Measurements from ENCODE around the gene EP400. TPM values are rescaled to one million over a fixed set of nuclear protein-coding genes. Genes with fewer than 3 reads are reported as not detected.

EP400 gene
- total RNA-seq, 1 donor from 2014 or later = 51.3 TPM

- peak; percentile 60 for DNase-seq (ENCODE audit: extremely low spot score, unreplicated experiment)
- peaks cover 17% of the 10 kb centered on the region for H3K4me1 Mint-ChIP-seq (ENCODE audit: unreplicated experiment)
- no peaks in the 10 kb centered on the region for H3K27me3 Mint-ChIP-seq (ENCODE audit: unreplicated experiment)
- no peak overlapping the region for H3K4me3 Mint-ChIP-seq (ENCODE audit: unreplicated experiment)
- no peak for TF ChIP-seq CTCF (IDR thresholded peaks at IDR 0.05)
- H3K36me3 Mint-ChIP-seq (ENCODE audit: unreplicated experiment) = peaks cover 16% of the 10 kb centered on the region
- no peak overlapping the region for H3K27ac Mint-ChIP-seq (ENCODE audit: unreplicated experiment)
- no peaks in the 10 kb centered on the region for H3K9me3 Mint-ChIP-seq (ENCODE audit: unreplicated experiment)
Measured at GRCh38 chr12:132103542-132104308, 154.0 kb downstream of the EP400 start.

DNA sequence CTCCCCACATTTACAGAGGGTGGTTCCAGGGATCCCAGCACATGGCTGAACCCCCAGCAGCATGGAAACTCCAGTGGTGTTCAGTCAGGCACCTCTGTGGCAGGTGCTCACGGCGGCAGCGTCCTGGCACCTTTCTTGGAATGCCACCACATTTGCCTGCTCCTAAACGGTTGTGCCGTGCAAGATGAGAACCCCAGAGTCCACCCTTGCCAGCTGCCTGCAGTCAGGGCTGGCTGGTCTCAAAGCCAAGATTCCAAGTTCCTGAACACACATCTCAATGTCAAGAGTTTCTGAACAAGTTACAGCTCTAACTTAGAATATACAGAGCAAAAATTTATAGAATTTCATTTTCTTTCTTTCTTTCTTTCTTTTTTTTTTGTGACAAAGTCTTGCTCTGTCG lies 155.7 kb downstream of the EP400 start:
- Mint-ChIP-seq H3K4me3 (ENCODE audit: unreplicated experiment) (no peak overlapping the region), H3K9me3 (ENCODE audit: unreplicated experiment) (no peaks in the 10 kb centered on the region), H3K27ac (ENCODE audit: unreplicated experiment) (no peak overlapping the region), H3K36me3 (ENCODE audit: unreplicated experiment) (peaks cover 17% of the 10 kb centered on the region), H3K4me1 (ENCODE audit: unreplicated experiment) (peaks cover 19% of the 10 kb centered on the region), H3K27me3 (ENCODE audit: unreplicated experiment) (no peaks in the 10 kb centered on the region)
- TF ChIP-seq CTCF (IDR thresholded peaks at IDR 0.05) = no peak
- DNase-seq (ENCODE audit: extremely low spot score, unreplicated experiment) = peak; percentile 42

DNA sequence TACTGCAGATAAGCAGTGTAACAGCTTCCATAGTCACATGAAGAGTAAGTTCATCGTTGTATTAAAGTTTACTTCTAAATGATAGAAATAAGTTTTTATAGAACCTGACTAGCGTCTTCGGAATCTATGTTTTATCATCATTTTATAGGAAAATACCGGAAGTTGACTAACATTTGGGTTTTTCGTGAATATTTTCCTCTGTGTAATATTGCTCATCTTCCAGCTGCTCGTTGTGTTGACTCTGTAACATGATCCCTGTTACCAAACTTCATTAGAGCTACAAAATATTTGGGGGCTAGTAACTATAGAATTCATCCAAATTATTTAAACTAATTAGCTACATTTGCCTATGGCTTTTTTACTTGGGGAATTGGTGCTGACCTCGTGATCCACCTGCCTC lies 157.2 kb downstream of the EP400 start:
- Mint-ChIP-seq H3K9me3 (ENCODE audit: unreplicated experiment) (no peaks in the 10 kb centered on the region), H3K27ac (ENCODE audit: unreplicated experiment) (peak overlapping the region; percentile 44), H3K36me3 (ENCODE audit: unreplicated experiment) (peaks cover 23% of the 10 kb centered on the region), H3K27me3 (ENCODE audit: unreplicated experiment) (no peaks in the 10 kb centered on the region), H3K4me1 (ENCODE audit: unreplicated experiment) (peaks cover 19% of the 10 kb centered on the region), H3K4me3 (ENCODE audit: unreplicated experiment) (no peak overlapping the region)
- no peak for TF ChIP-seq CTCF (IDR thresholded peaks at IDR 0.05)
- no peak for DNase-seq (ENCODE audit: extremely low spot score, unreplicated experiment)

GRCh38 chr12:132108211-132108832 lies 158.6 kb downstream of the EP400 start:
- Mint-ChIP-seq H3K27me3 (ENCODE audit: unreplicated experiment) (no peaks in the 10 kb centered on the region), H3K9me3 (ENCODE audit: unreplicated experiment) (no peaks in the 10 kb centered on the region), H3K4me3 (ENCODE audit: unreplicated experiment) (no peak overlapping the region), H3K27ac (ENCODE audit: unreplicated experiment) (peak overlapping the region; percentile 52), H3K36me3 (ENCODE audit: unreplicated experiment) (peaks cover 27% of the 10 kb centered on the region), H3K4me1 (ENCODE audit: unreplicated experiment) (peaks cover 19% of the 10 kb centered on the region)
- DNase-seq (ENCODE audit: extremely low spot score, unreplicated experiment) = peak; percentile 72
- TF ChIP-seq CTCF (IDR thresholded peaks at IDR 0.05) = no peak

- Mint-ChIP-seq H3K27me3 (ENCODE audit: unreplicated experiment) (no peaks in the 10 kb centered on the region), H3K4me3 (ENCODE audit: unreplicated experiment) (no peak overlapping the region)
- no peak for TF ChIP-seq CTCF (IDR thresholded peaks at IDR 0.05)
Measured at GRCh38 chr12:132109741-132110140, 160.0 kb downstream of the EP400 start.

More at GRCh38 chr12:132109741-132110140, 160.0 kb downstream of the EP400 start:
- peaks cover 19% of the 10 kb centered on the region for H3K4me1 Mint-ChIP-seq (ENCODE audit: unreplicated experiment)
- no peak overlapping the region for H3K27ac Mint-ChIP-seq (ENCODE audit: unreplicated experiment)
- DNase-seq (ENCODE audit: extremely low spot score, unreplicated experiment) = peak; percentile 32
- H3K36me3 Mint-ChIP-seq (ENCODE audit: unreplicated experiment) = peaks cover 38% of the 10 kb centered on the region
- H3K9me3 Mint-ChIP-seq (ENCODE audit: unreplicated experiment) = no peaks in the 10 kb centered on the region

All from osteocyte (in vitro differentiated cells).